RWPE1 (cell line): Measurements from ENCODE around the gene RTP3.

Source experiments
- CTCF ChIA-PET: fragments of 350-600 bp; sonication (Branson Sonifier 250); formaldehyde crosslinking; extraction: SDS; loops from one replicate; lab custom pipeline; 2021; lab: Yijun Ruan, JAX
- POLR2A ChIA-PET: fragments of 400-600 bp; formaldehyde crosslinking; extraction: SDS; loops from one replicate; lab custom pipeline; 2020; ENCODE audit warnings: antibody characterized with exemption; ENCODE audit not compliant: low non-redundant PET; lab: Yijun Ruan, JAX
- DNase-seq: peaks from one replicate; pipeline ENCODE4 v3.0.0; 2012; ENCODE audit warnings: low spot score
- H3K27ac ChIP-seq: fragments of 450-650 bp; 2 replicates; pipeline ENCODE4 v1.5.1; 2017
- TF ChIP-seq, protein P1 (sequence below): fragments of 450-650 bp; conservative IDR thresholded peaks from 2 replicates; pipeline ENCODE4 v1.5.1; 2017; ENCODE audit warnings: low read depth, mild to moderate bottlenecking

RTP3 gene

GRCh38 chr3:46455231-46456115, 42.3 kb upstream of the RTP3 start:
- no peak overlapping the region for H3K27ac ChIP-seq
- CTCF ChIA-PET, result no interaction called here
- TF ChIP-seq, protein P1, sequence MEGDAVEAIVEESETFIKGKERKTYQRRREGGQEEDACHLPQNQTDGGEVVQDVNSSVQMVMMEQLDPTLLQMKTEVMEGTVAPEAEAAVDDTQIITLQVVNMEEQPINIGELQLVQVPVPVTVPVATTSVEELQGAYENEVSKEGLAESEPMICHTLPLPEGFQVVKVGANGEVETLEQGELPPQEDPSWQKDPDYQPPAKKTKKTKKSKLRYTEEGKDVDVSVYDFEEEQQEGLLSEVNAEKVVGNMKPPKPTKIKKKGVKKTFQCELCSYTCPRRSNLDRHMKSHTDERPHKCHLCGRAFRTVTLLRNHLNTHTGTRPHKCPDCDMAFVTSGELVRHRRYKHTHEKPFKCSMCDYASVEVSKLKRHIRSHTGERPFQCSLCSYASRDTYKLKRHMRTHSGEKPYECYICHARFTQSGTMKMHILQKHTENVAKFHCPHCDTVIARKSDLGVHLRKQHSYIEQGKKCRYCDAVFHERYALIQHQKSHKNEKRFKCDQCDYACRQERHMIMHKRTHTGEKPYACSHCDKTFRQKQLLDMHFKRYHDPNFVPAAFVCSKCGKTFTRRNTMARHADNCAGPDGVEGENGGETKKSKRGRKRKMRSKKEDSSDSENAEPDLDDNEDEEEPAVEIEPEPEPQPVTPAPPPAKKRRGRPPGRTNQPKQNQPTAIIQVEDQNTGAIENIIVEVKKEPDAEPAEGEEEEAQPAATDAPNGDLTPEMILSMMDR, result no peak
- no peak for DNase-seq
- POLR2A ChIA-PET, result no interaction called here

GRCh38 chr3:46456118-46456517, 41.7 kb upstream of the RTP3 start:
- ChIA-PET POLR2A (no interaction called here), CTCF (no interaction called here)
- no peak overlapping the region for H3K27ac ChIP-seq
- TF ChIP-seq, protein P1, result no peak
- no peak for DNase-seq

DNA sequence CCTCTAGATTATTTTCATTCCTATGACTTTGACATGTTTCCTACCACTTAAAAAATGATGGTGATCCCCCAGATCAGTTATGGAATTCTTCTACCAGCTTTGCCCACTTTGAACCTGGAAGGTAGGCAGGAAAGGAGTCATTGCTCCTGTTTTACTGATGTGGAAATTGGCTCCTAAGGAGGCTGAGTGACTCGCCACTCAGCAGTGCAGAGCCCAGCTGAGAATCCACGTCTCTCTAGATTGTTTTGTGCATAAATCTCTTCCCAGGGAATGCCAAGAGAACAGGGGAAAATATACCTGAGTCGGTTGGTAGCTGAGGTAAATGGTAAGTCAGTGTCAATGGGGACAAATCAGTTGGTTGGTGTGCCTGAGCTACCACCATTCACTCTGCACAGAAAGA, 37.7 kb upstream of the RTP3 start:
- no peak for DNase-seq
- TF ChIP-seq, protein P1, result no peak
- CTCF ChIA-PET, result no interaction called here
- POLR2A ChIA-PET, result no interaction called here
- no peak overlapping the region for H3K27ac ChIP-seq

DNA sequence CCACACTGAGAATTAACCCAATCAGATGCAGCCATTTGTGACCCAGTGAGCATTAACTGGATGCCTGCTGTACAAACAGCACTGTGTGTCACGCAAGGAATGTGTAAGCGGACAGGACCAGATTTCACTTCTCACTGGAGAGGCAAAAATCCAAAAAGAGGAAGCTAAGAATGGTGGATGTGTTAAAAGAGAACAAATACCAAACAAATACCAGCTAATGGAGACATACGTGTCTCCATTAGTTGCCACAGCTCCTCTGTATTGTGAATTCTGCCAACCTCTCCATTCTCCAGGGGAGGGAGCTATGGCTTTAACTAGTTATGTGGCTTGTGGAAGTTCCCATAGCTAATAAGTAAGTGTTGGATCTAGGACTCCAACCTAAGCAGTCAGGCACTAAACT, 35.7 kb upstream of the RTP3 start:
- DNase-seq, result no peak
- ChIA-PET POLR2A (no interaction called here), CTCF (no interaction called here)
- TF ChIP-seq, protein P1, result no peak
- H3K27ac ChIP-seq, result no peak overlapping the region

- no peak overlapping the region for H3K27ac ChIP-seq
- TF ChIP-seq, protein P1, result no peak
- no peak for DNase-seq
- ChIA-PET CTCF (interaction anchor here (0.6 kb wide), 1 partner anchor 86 kb away, joined by 3 read pairs; no protein-coding TSS in a partner anchor), POLR2A (no interaction called here)
Observed at GRCh38 chr3:46462511-46462910, 35.3 kb upstream of the RTP3 start.

DNA sequence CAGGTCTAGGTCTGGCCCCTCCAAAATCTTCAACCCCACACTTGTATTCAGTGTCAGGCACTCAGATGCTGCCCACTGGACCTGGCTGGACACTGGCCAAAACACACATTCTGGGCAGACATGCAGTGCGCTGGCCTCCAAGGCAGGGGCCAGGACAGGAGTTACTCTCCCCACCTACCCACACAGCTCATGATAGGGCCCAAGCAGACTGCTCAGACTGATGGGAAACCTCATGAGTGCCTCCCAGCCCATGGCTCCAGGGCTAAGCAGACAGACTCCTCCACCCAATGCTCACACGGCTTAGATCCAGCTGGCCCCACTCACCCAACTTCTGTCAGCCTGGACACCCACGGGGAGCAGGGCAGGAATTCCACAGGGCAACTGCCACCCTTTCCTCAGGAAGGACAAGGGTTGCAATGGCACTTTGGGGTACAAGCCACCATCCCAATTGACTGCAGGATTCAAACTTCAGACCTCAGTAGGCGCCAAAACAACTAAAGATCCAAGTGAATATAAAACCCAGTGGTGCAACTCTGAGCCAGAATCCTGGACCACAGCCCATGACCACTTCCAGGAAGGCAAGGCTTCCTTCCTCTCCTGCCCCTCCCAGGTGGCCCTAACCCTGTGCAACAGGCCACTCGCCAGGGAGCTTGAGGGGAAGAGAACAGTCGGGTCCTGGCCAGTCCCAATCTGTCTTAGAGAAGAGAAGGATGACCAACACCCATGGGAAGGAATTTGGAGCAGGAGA, 34.5 kb upstream of the RTP3 start:
- no peak for DNase-seq
- CTCF ChIA-PET, result interaction anchor here (0.6 kb wide), 1 partner anchor 87 kb away, joined by 3 read pairs; no protein-coding TSS in a partner anchor
- TF ChIP-seq, protein P1, result no peak
- POLR2A ChIA-PET, result no interaction called here
- H3K27ac ChIP-seq, result no peak overlapping the region
